Esophagus muscularis mucosa (tissue), 3 donors: Measurements from ENCODE around the gene APOC3.

ENCODE experiments used
- CTCF ChIP-seq, 3 experiments: fragments of 200-600 bp in 2 of 3; fragments of 450-650 bp in 1 of 3; sonication (generic) in 2 of 3; IDR thresholded peaks; one replicate each; pipeline ENCODE4 v1.5.1; 2017 to 2019; ENCODE audit warnings: antibody characterized with exemption in 3 of 3, mild to moderate bottlenecking in 2 of 3, moderate library complexity in 1 of 3
- POLR2A ChIP-seq: fragments of 450-650 bp; IDR thresholded peaks from one replicate; pipeline ENCODE4 v1.6.1; 2017; ENCODE audit warnings: antibody characterized with exemption, moderate library complexity, mild to moderate bottlenecking, low read depth

GRCh38 chr11:116819049-116819448 is 10.7 kb upstream of the APOC3 start:
- no peak for TF ChIP-seq POLR2A
- TF ChIP-seq CTCF (IDR thresholded peaks at IDR 0.05): no peak
